C4-2B (cell line): Measurements from ENCODE around the gene TADA1.

Source experiments
- ZFX ChIP-seq: fragments of 450-650 bp; IDR thresholded peaks from 2 replicates; pipeline ENCODE4 v1.6.1; 2017
- TF ChIP-seq, protein P1 (sequence below): fragments of 450-650 bp; conservative IDR thresholded peaks from 2 replicates; pipeline ENCODE4 v1.5.1; 2017; ENCODE audit warnings: mild to moderate bottlenecking

DNA sequence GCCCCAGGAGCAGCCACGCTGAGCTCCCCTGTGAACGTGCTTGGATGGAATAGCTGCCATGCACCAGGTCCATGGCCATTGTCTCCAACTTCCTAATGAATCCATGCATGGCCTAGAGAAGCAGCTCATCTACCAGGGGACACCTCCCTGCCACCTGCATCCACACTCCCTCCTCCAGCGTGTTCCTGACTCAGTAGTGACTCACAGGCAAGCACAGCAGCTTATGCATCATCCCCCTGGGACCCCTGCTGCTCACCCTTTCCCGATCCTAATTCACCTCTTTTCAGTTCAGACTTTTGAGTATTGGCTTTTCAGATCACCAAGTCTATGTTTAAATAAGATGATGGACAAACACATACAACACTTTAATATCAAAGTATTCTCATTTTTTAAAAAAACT, 39.9 kb upstream of the TADA1 start:
- TF ChIP-seq, protein P1, sequence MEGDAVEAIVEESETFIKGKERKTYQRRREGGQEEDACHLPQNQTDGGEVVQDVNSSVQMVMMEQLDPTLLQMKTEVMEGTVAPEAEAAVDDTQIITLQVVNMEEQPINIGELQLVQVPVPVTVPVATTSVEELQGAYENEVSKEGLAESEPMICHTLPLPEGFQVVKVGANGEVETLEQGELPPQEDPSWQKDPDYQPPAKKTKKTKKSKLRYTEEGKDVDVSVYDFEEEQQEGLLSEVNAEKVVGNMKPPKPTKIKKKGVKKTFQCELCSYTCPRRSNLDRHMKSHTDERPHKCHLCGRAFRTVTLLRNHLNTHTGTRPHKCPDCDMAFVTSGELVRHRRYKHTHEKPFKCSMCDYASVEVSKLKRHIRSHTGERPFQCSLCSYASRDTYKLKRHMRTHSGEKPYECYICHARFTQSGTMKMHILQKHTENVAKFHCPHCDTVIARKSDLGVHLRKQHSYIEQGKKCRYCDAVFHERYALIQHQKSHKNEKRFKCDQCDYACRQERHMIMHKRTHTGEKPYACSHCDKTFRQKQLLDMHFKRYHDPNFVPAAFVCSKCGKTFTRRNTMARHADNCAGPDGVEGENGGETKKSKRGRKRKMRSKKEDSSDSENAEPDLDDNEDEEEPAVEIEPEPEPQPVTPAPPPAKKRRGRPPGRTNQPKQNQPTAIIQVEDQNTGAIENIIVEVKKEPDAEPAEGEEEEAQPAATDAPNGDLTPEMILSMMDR, result no peak
- TF ChIP-seq ZFX, result no peak
